Thyroid gland (tissue), 4 donors: ENCODE measurements around the gene SNRPA. TPM values are rescaled to one million over a fixed set of nuclear protein-coding genes. Genes with fewer than 3 reads are reported as not detected.
A peak's percentile ranks its signal among the peaks of the same experiment; 100 is the strongest.

Source experiments
- DNase-seq, 2 donors: peaks; one replicate each; pipeline ENCODE4 v3.0.0-alpha.2; 2019
- H3K27ac ChIP-seq, 3 donors: fragments of 200-600 bp; sonication (generic); 1 replicate in 2 of 3; 2 replicates in 1 of 3; pipeline ENCODE4 v1.5.1; 2016 to 2019; ENCODE audit warnings: mild to moderate bottlenecking in 1 of 3, moderate library complexity in 1 of 3
- H3K27me3 ChIP-seq: fragments of 200-600 bp; sonication (generic); one replicate; pipeline ENCODE4 v1.5.1; 2019
- H3K36me3 ChIP-seq, 2 donors: fragments of 200-600 bp; sonication (generic); one replicate each; pipeline ENCODE4 v1.5.1; 2016 to 2019
- H3K4me1 ChIP-seq, 2 donors: fragments of 200-600 bp; sonication (generic); one replicate each; pipeline ENCODE4 v1.5.1; 2017 to 2019
- H3K4me3 ChIP-seq, 3 donors: fragments of 200-600 bp; sonication (generic); replicated peaks in 1 of 3; 1 replicate in 2 of 3; 2 replicates in 1 of 3; pipeline ENCODE4 v1.5.1; 2016; ENCODE audit warnings: mild to moderate bottlenecking in 1 of 3
- H3K9me3 ChIP-seq: fragments of 200-600 bp; sonication (generic); one replicate; pipeline ENCODE4 v1.5.1; 2017
- CTCF ChIP-seq, 6 experiments: fragments of 200-600 bp in 3 of 6; fragments of 450-650 bp in 3 of 6; sonication (generic) in 3 of 6; IDR thresholded peaks; one replicate each; pipeline ENCODE4 v1.5.1; 2016 to 2019; ENCODE audit warnings: antibody characterized with exemption in 6 of 6, mild to moderate bottlenecking in 2 of 6, inconsistent platforms in 1 of 6, moderate library complexity in 1 of 6
- POLR2A ChIP-seq, 2 donors: fragments of 450-650 bp; IDR thresholded peaks; one replicate each; pipeline ENCODE4 v1.6.1; 2017; ENCODE audit warnings: antibody characterized with exemption in 2 of 2, mild to moderate bottlenecking in 2 of 2, moderate library complexity in 1 of 2
- WGBS, 2 donors: methylation state at CpG; one replicate each; pipeline ENCODE4 v1.1.5; 2017; 5-methylcytosine and 5-hydroxymethylcytosine counted together
- intact Hi-C: fragments of 100-400 bp; cut with DNase I; formaldehyde crosslinking; loops from one replicate; pipeline ENCODE4 v1.15.1; 2023
- total RNA-seq, 4 donors: library from RNA; depleted of rRNA; stranded (reverse); fragments of >200 nt; gene quantifications; one replicate each; pipeline ENCODE4 v1.2.3, GENCODE V29; 2016

The SNRPA gene
- total RNA-seq, 4 donors from 2014 or later: 38.2 to 80.5 (median 55.1) TPM

GRCh38 chr19:40737102-40737644 is 13.8 kb upstream of the SNRPA start:
- H3K4me3 ChIP-seq: no peak overlapping the region
- H3K36me3 ChIP-seq: peaks cover 70 to 72% of the 10 kb centered on the region in 2 donors
- no peaks in the 10 kb centered on the region for H3K27me3 ChIP-seq
- H3K9me3 ChIP-seq: no peaks in the 10 kb centered on the region
- intact Hi-C loops: no loop called here
- no peak for TF ChIP-seq CTCF (IDR thresholded peaks at IDR 0.05)
- TF ChIP-seq POLR2A (IDR thresholded peaks at IDR 0.05): no peak
- no peak for DNase-seq
- no peak overlapping the region for H3K27ac ChIP-seq
- no peaks in the 10 kb centered on the region for H3K4me1 ChIP-seq
- 76 to 93% methylated on average over 3 to 9 of the region's 9 CpGs for WGBS, 2 donors

- no peak for DNase-seq
- WGBS, 2 donors: 79 to 95% methylated on average over 11 to 22 of the region's 22 CpGs
- Histone ChIP-seq H3K36me3 (peaks cover 51 to 55% of the 10 kb centered on the region in 2 donors), H3K4me3 (no peak overlapping the region), H3K27me3 (no peaks in the 10 kb centered on the region), H3K9me3 (no peaks in the 10 kb centered on the region), H3K27ac (no peak overlapping the region), H3K4me1 (peaks cover 0 to under 1% of the 10 kb centered on the region in 2 donors)
- intact Hi-C loops: no loop called here
- TF ChIP-seq POLR2A (IDR thresholded peaks at IDR 0.05): no peak
- TF ChIP-seq CTCF (IDR thresholded peaks at IDR 0.05): no peak
Measured at GRCh38 chr19:40739030-40739839, 11.8 kb upstream of the SNRPA start.

GRCh38 chr19:40739871-40740703 is 10.9 kb upstream of the SNRPA start:
- TF ChIP-seq CTCF (IDR thresholded peaks at IDR 0.05): no peak
- no peak for TF ChIP-seq POLR2A (IDR thresholded peaks at IDR 0.05)
- intact Hi-C loops: no loop called here
- peaks cover 43 to 47% of the 10 kb centered on the region in 2 donors for H3K36me3 ChIP-seq
- no peak overlapping the region for H3K4me3 ChIP-seq
- DNase-seq: no peak
- H3K27me3 ChIP-seq: no peaks in the 10 kb centered on the region
- peak overlapping the region in 1 of 3 donors; percentile 5 for H3K27ac ChIP-seq
- WGBS, 2 donors: 85 to 87% methylated on average over 9 to 10 of the region's 16 CpGs
- H3K4me1 ChIP-seq: peaks cover 8 to 9% of the 10 kb centered on the region in 2 donors
- no peaks in the 10 kb centered on the region for H3K9me3 ChIP-seq

GRCh38 chr19:40740747-40741146 is 10.3 kb upstream of the SNRPA start:
- Histone ChIP-seq H3K9me3 (no peaks in the 10 kb centered on the region), H3K27ac (peak overlapping the region in 1 of 3 donors; percentile 30), H3K36me3 (peaks cover 37 to 41% of the 10 kb centered on the region in 2 donors), H3K4me1 (peaks cover 14 to 15% of the 10 kb centered on the region in 2 donors), H3K4me3 (no peak overlapping the region), H3K27me3 (no peaks in the 10 kb centered on the region)
- TF ChIP-seq CTCF (IDR thresholded peaks at IDR 0.05): no peak
- no peak for TF ChIP-seq POLR2A (IDR thresholded peaks at IDR 0.05)
- WGBS, 2 donors: 72 to 87% methylated on average over 6 of the region's 6 CpGs
- intact Hi-C loops: no loop called here
- DNase-seq: no peak
